ENCODE results near the gene CCDC184. TPM values are rescaled to one million over a fixed set of nuclear protein-coding genes. Genes with fewer than 3 reads are reported as not detected.

Gene CCDC184
- 0.09 and 0.28 TPM in 2 replicates for total RNA-seq

DNA sequence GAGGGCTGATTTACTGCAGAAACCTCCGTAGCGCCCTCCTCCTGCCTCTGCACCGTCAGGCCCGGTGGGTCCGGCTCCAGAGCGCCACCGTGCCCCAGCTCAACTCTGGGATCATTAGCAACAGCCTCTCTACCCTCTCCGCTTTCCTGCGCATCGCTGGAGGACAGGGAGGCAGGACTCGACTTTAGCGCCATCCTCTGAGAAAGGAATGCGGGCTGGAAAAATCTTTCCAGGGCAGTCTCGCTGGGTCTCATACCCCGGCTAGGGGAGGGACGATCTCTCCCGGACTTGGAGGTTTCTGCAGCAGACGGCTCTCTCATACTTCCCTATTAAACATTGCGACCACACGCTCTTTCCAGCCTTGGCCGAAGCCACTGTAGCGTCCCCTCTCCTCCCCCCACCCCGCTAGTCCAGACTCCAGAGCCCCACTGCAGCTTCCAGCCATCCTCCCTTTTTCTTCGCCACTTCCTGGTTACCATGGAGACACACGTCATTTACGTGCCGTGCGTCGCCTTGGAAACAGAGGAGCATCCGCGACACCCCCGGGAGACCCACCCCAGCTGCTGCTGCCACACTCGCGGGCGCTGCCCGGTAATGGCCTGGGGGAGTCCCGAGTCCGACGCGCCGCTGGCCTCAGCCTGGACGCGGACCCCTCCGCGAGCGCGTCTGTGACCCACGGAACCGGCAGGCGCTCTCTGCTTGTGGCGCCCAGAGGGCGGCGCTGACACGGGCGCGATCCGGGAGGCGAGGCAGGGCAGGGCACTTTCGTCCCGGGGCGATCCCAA lies at the start of gene CCDC184:
Gene CCDC184, plus strand, starts transcription at position 554 of the 785 bp plus-strand sequence. CDS start 479 bp downstream, outside the sequence.

DNA sequence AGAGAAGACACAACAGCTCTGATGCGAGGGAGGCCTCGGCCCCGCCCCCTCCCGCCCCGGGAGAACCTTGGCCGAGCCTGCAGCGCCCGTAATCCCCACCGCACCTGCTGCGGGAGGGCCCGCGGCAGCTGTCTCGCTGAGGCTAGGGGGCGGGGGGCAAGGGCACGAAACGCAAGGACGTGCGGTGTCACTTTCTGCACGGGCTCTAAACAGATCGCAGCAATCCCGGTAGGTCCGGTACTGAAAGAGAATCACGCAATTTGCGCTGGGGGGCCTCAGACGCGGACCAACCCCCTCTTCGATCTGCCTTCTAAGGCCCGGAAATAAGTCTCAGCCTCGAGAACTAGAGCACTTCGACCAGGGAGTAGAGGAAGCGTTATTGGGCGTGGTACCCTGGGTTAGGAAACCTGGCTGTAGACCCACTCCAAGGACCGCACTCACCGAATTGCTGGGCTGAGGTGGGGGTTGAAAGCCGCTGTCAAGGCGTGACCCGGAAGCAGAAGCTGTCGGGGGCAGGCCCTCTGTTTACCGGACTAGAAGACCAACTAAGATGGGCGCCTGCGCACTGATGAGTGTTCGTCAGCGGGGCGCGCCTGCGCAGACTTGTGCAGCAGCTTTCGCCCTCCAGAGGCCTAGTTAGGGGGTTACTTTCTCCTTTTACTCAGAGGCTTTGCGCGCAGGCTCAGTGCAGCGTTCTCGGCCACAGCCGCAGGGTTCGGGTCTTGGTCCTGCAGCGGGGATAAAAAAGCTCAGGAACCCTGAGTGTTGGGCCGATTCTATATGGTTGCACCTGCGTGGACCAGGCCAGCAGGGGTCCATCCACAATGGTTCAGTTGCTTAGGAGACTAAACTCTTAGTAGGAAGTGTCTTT lies 26.2 kb upstream of the CCDC184 start, which contains the start of gene ASB8:
Gene ASB8, minus strand, starts transcription at position 498 of the 871 bp plus-strand sequence. CDS start 4,019 bp downstream, outside the sequence.

GRCh38 chr12:48203192-48203591 lies 19.7 kb downstream of the CCDC184 start, which contains the start of gene OR10AD1:
OR10AD1 (minus strand) TSS chr12:48203292; CDS start chr12:48203292, 0 bp downstream.

Other genes starting within 250 kb of the CCDC184 start
- 38.6 and 65.9 TPM in 2 replicates for gene TMEM106C, start 220.0 kb upstream of the CCDC184 start, total RNA-seq
- gene COL2A1, start 179.2 kb upstream of the CCDC184 start, total RNA-seq: not detected in 2 replicates
- gene SENP1, start 77.6 kb upstream of the CCDC184 start, total RNA-seq: 9.4 and 11.2 TPM in 2 replicates
- 66.2 and 82.8 TPM in 2 replicates for gene PFKM, start 64.3 kb upstream of the CCDC184 start, total RNA-seq
- 10.8 and 11.4 TPM in 2 replicates for gene ASB8, start 26.1 kb upstream of the CCDC184 start, total RNA-seq
- not detected in 2 replicates for gene OR10AD1, start 19.6 kb downstream of the CCDC184 start, total RNA-seq
- 2.2 and 4.7 TPM in 2 replicates for gene ZNF641, start 167.3 kb downstream of the CCDC184 start, total RNA-seq